LNCaP clone FGC (cell line): ENCODE results near the gene ITGB6.

Experiments used
- DNase-seq: peaks from one replicate; pipeline ENCODE4 v3.0.0-alpha.2; 2011; ENCODE audit warnings: low read depth
- H3K4me3 ChIP-seq: 2 replicates; pipeline ENCODE4 v1.5.1; 2011; ENCODE audit warnings: mild to moderate bottlenecking, low read depth, low read length, control low read depth
- CTCF ChIP-seq: IDR thresholded peaks from 2 replicates; pipeline ENCODE4 v1.5.1; 2012; ENCODE audit warnings: mild to moderate bottlenecking; ENCODE audit not compliant: control insufficient read depth, insufficient read depth; ENCODE audit errors: extremely low read depth

The ITGB6 gene

GRCh38 chr2:160227293-160227915 lies 27.3 kb upstream of the ITGB6 start:
- DNase-seq: no peak
- no peak for TF ChIP-seq CTCF
- H3K4me3 ChIP-seq: no peak overlapping the region

GRCh38 chr2:160226367-160226766 lies 26.3 kb upstream of the ITGB6 start:
- H3K4me3 ChIP-seq: no peak overlapping the region
- no peak for DNase-seq
- no peak for TF ChIP-seq CTCF

GRCh38 chr2:160225722-160226121 lies 25.6 kb upstream of the ITGB6 start:
- H3K4me3 ChIP-seq: no peak overlapping the region
- no peak for DNase-seq
- no peak for TF ChIP-seq CTCF

GRCh38 chr2:160224507-160224906 lies 24.4 kb upstream of the ITGB6 start:
- DNase-seq: no peak
- no peak overlapping the region for H3K4me3 ChIP-seq
- no peak for TF ChIP-seq CTCF

GRCh38 chr2:160224060-160224459 lies 24.0 kb upstream of the ITGB6 start:
- DNase-seq: no peak
- TF ChIP-seq CTCF: no peak
- H3K4me3 ChIP-seq: no peak overlapping the region

- H3K4me3 ChIP-seq: no peak overlapping the region
- no peak for DNase-seq
- TF ChIP-seq CTCF: no peak
Observed at GRCh38 chr2:160223560-160223959, 23.5 kb upstream of the ITGB6 start.

- no peak for DNase-seq
- TF ChIP-seq CTCF: no peak
- no peak overlapping the region for H3K4me3 ChIP-seq
Observed at GRCh38 chr2:160222546-160223283, 22.6 kb upstream of the ITGB6 start.
